ENCODE measurements around the gene ABCD2.
"Not testable (repeated sequence)": the region's sequence is repeated elsewhere in the genome, so short reads cannot be mapped to it uniquely, and the experiment has no call there.

The ABCD2 gene

DNA sequence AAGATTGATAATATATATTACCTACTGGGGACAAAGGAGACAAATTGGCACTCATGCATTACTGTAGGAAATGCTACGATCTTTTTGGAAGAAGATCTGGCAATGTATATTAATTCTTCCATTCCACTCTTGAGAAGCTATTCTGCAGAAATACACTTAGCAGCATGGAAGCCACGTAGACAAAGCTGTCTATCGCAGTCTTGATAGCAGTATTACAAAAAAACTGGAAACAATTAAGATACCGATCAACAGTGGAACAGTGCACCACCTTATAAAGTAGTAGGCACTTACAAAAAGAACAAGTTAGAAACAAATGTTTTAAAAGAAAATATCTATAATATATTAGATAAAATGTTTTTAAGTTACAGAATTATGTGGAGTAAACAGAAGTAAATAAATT is 87.2 kb downstream of the ABCD2 start:
- no peak for DNase-seq

DNA sequence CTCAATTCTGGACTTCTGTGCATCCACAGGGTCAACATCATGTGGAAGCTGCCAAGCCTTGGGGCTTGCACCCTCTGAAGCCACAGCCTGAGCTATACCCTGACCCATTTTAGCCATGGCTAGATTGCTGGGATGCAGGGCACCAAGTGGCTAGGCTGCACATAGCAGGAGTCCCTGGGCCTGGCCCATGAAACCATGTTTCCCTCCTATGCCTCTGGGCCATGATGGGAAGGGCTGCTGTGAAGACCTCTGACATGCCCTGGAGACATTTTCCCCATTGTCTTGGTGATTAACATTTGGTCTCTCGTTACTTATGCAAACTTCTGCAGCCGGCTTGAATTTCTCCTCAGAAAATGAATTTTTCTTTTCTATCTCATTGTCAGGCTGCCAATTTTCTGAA is 92.6 kb downstream of the ABCD2 start:
- DNase-seq = no peak

DNA sequence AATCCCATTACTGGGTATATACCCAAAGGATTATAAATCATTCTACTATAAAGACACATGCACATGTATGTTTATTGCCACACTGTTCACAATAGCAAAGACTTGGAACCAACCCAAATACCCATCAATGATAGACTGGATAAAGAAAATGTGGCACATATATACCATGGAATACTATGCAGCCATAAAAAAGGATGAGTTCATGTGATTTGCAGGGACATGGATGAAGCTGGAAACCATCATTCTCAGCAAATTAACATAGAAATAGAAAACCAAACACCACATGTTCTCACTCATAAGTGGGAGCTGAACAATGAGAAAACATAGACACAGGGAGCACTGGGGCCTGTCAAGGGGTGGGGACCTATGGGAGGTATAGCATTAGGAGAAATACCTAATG is 97.4 kb downstream of the ABCD2 start:
- DNase-seq = not testable (repeated sequence)

DNA sequence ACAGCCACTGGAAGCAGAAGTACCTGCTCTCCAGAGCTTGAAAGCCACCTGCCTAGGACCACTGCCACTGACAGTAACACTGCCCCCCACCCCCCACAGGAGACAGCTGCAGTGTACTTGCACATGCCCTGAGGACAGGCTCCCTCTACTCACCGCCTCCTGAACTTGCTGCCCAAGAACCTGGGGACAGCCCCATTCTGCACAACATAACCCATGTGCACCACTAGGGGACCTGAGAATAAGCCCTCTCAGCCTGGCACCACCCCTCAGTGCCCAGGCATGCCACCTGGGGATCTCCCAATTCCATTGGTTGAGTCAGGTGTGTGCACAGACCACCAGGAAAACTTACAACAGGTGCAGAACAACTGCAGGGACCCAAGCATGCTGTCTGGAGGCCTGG is 109.6 kb downstream of the ABCD2 start:
- DNase-seq = no peak

DNA sequence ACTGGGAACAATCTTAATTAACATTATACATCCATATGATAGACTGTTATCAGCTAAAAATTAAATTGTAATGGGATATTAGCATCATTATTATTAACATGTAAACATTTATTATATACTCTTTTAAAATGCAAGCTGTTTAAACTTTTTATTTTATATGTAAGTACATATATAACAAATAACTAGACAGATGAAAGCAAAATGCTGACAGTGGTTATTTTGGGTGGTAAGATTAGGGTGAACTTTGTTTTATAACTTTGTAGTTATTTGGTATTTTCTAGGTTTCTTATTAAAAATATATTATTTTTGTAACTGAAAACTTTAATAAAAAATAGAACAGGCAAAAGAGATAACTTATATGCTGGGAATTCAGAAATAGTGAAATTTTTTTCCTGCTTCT is 114.0 kb downstream of the ABCD2 start:
- DNase-seq = no peak

DNA sequence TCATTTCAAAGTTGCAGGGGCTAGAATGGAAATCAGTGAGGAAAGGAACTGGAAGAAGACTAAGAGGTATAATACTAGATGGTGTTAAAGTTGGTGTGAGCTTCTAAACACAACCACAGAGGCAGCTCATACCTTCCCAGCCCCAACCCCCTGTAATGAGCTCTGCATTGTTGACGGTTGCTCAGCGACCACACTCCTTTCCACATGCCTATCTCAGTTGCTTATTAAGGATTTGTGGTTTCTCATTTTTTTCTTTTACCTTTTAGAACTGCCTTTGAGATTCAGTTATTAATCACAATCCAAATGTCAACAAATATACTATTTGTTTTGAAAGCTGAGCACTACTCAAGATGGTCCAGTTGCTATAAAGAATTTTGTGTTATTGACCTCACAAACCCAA is 114.6 kb downstream of the ABCD2 start:
- DNase-seq = no peak

DNA sequence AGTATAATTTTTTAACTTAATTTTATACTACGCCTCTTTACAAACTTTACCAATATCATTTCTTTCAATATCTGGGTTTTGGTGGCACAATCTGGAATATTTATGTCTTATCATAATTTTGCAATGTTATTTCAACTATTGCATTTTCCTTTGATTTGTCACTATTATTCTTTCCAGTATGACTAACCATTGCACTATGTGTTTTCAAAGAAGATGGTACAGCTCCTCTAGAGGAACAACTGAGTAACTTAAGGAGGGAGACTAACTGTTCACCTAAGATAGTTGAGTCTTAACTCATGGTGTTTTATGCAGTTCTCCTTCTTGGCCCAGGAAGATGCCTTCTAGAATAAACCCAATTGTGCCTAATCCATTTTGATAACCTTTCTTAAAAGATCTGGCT is 116.2 kb downstream of the ABCD2 start:
- DNase-seq = no peak

DNA sequence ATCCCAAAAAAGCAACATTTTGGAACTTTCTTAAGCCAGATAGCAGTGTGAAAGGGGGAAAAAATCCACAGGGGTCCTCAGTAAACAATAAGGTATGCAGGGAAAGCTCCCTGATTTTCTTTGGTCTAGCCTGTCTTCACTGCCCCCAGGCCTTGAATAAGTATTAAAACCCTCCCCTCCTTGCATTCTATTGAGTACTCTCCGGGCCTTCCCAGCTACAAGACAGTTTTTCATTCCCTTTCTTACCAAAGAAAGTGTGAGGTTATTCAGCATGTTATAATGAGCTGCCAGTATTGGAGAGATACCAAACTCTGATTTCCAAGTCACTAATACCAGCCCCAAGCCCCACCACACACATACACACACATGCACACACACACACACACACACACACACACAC is 116.9 kb downstream of the ABCD2 start:
- DNase-seq = no peak

Data from NCI-H2081 (cell line).